GM23338 (cell line): ENCODE data around the gene RGPD4.

Experiments used
- CREB1 ChIP-seq: fragments of 250-450 bp; sonication (Bioruptor Pico); IDR thresholded peaks from 2 replicates; pipeline ENCODE4 v1.5.0; 2020; ENCODE audit warnings: low read depth, mild to moderate bottlenecking, moderate library complexity
- CTCF ChIP-seq, 2 experiments: fragments of 200-600 bp in 1 of 2; sonication (generic) in 1 of 2; conservative IDR thresholded peaks; 2 replicates each; pipeline versions ENCODE4 v1.5.1 to v1.6.1; 2016 to 2017; ENCODE audit warnings: antibody characterized with exemption in 2 of 2, low read depth in 2 of 2, mild to moderate bottlenecking in 2 of 2, moderate library complexity in 1 of 2
- EZH2 ChIP-seq: fragments of 200-600 bp; sonication (generic); IDR thresholded peaks from one replicate; pipeline ENCODE4 v1.8.0; 2017; ENCODE audit warnings: antibody characterized with exemption, mild to moderate bottlenecking, low read depth; ENCODE audit not compliant: unreplicated experiment
- POLR2AphosphoS5 ChIP-seq: IDR thresholded peaks from 2 replicates; pipeline ENCODE4 v1.6.1; 2016; ENCODE audit warnings: antibody characterized with exemption, low read depth

- no peak for TF ChIP-seq CTCF (conservative IDR thresholded peaks at IDR 0.05; ENCODE audit: low read depth in 2 of 2)
- no peak for TF ChIP-seq EZH2
- TF ChIP-seq CREB1 (CRISPR knock-in tag), result no peak
- no peak for TF ChIP-seq POLR2AphosphoS5
These were observed 19.8 kb upstream of the RGPD4 start for GRCh38 chr2:107806901-107807300.
